PFSK-1 (cell line): ENCODE data around the gene FCN2.

Experiments
- FOXP2 ChIP-seq: optimal IDR thresholded peaks from 2 replicates; pipeline ENCODE3; 2011; ENCODE audit warnings: borderline replicate concordance, control low read depth, inconsistent platforms; ENCODE audit not compliant: insufficient read depth; ENCODE audit errors: extremely low read length, extremely low read depth
- POLR2AphosphoS5 ChIP-seq: IDR thresholded peaks from 2 replicates; pipeline ENCODE4 v1.6.1; 2012; ENCODE audit warnings: low read depth, mild to moderate bottlenecking, control low read depth, low read length, moderate library complexity
- REST ChIP-seq, 2 experiments: IDR thresholded peaks; 2 replicates each; pipeline versions ENCODE4 v1.6.1 to v1.8.0; 2011 to 2012; ENCODE audit warnings: low read depth in 2 of 2, low read length in 2 of 2, control low read depth in 1 of 2, inconsistent platforms in 1 of 2, mild to moderate bottlenecking in 1 of 2, moderate library complexity in 1 of 2; ENCODE audit not compliant: insufficient read depth in 1 of 2
- SIN3A ChIP-seq: IDR thresholded peaks from 2 replicates; pipeline ENCODE4 v1.6.1; 2012; ENCODE audit warnings: mild to moderate bottlenecking, low read length, moderate library complexity, borderline replicate concordance; ENCODE audit not compliant: insufficient read depth
- TAF1 ChIP-seq: IDR thresholded peaks from 2 replicates; pipeline ENCODE4 v1.6.1; 2012; ENCODE audit warnings: low read length, control low read depth, borderline replicate concordance; ENCODE audit not compliant: insufficient read depth

- TF ChIP-seq SIN3A (no peak), TAF1 (no peak), REST (IDR thresholded peaks at IDR 0.05; ENCODE audit: insufficient read depth in 1 of 2, low read depth in 2 of 2, low read length in 2 of 2) (no peak), POLR2AphosphoS5 (no peak), FOXP2 (peak; percentile 96)
These were observed 15.6 kb downstream of the FCN2 start for GRCh38 chr9:134895908-134896833.
